ENCODE data around the gene FAM171A1.
"Not testable (repeated sequence)": the region's sequence is repeated elsewhere in the genome, so short reads cannot be mapped to it uniquely, and the experiment has no call there.

GRCh38 chr10:15388172-15388571 lies 17.1 kb upstream of the FAM171A1 start:
- not testable (repeated sequence) for TF ChIP-seq CTCF (IDR thresholded peaks at IDR 0.05; ENCODE audit: insufficient read depth, low read depth, low read length); EZH2 (IDR thresholded peaks at IDR 0.05; ENCODE audit: insufficient read depth, low read length)

Measured in astrocyte (in vitro differentiated cells and primary cell).